Stromal cell of bone marrow (primary cell): Measurements from ENCODE around the gene ZSCAN10.
"Not testable (repeated sequence)": the region's sequence is repeated elsewhere in the genome, so short reads cannot be mapped to it uniquely, and the experiment has no call there.

Experiments
- DNase-seq: peaks from one replicate; pipeline ENCODE4 v3.0.0-alpha.2; 2012; ENCODE audit warnings: low read depth

Gene ZSCAN10

DNA sequence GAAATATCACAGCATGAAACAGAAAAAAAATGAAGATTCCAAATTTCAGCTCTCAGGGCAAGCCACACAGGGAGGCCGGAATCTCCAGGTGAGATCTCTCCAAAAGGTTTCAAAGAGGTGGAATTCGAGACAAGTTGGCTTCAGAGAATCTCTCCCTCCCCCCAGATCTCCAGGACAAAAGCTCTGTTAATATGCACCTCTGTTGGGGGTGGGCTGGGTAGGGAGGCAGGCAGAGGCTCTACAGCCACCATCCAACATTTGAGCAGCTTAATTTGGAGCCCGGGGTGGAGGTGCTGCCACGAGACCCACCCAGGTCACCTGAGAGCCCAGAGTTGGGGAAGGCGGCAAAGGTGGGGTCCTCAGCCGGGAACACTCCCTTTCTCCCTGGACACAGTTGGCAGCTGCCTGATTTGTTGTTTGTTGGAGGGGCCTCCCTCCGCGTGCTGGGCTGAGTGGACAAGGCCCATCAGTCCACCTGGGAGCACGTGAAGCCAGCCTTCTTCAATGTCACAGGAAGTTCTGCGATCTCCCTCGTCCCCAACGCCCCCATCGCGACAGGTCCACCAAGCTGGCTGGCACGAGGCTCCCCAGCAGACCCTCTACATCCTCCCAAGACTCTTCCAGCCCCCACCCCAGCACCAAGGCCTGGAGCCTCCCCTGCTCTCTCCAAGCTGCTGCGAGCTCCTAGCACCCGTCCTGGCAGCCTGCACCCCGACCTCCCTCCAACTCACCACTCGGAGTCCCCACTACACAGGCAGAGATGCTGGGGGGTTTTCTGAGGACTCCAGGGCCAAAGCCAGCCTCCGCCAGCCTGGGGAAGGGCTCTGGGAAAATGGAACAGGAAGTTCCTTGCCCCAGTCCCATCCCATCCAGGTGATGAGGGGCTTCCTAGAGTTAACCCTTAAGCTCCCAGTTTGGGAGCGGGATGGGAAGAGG is at the start of gene ZSCAN10:
ZSCAN10 (minus strand) TSS at position 836 of the 936 bp plus-strand sequence. CDS start 6,357 bp downstream, outside the sequence.
- no peak for DNase-seq

DNA sequence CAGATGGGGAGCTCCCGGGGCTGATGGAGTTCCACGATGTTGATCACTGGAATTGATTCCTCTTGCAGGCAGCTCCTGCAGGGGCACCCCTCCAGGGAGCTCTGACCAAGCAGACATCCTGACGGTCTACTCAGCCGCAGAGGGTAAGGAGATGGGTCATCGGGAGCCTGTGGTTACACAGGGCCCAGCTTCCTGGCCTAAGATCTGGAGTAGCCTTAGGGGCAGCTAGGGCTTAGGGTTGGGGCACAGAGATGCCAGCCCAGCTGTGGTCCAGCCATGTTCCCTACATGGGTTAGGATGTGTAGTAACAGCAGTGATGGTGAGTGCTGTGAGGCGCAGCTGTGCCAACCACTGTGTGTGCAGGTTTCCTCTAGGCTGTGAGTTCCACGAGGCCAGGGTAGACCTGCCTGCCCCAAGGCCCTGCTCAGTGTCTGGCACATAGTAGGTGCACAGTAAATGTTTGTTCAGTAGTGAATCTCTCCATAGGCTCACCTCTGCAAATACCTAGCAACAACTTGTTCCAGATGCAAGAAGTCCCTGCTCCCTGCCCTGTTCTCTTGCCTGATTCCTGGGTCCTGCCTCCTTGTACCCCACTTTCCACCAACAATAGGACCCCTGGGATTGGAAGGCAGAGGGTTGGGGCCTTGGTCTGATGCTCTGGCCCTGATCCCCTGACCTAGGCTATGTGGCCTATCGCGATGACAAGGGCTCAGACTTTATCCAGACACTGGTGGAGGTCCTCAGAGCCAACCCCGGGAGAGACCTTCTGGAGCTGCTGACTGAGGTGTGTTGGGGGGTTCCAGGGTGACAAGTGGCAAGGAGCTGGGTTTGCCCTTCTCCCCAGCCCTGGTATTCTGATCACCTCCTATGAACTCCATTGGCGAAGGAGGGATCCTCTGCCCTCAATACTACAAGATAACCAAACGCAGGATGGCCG is 49.4 kb upstream of the ZSCAN10 start:
- DNase-seq: no peak

GRCh38 chr16:3147757-3148104 is 48.6 kb upstream of the ZSCAN10 start:
- no peak for DNase-seq

GRCh38 chr16:3147046-3147756 is 48.1 kb upstream of the ZSCAN10 start:
- DNase-seq: no peak

DNA sequence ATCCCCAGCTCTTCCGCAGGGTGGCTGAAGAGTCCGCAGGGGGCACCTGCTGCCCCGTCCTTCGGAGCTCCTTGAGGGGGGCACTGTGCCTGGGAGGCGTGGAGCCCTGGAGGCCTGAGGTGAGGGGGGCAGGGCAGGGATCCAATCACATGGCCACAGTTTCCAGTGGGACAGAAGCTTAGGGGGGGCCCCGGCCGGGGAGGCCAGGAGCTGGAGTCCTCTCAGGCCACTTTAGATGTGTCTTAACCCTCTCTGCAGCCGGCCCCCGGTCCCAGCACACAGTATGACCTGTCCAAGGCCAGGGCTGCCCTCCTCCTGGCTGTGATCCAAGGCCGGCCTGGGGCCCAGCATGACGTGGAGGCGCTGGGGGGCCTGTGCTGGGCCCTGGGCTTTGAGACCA is 46.6 kb upstream of the ZSCAN10 start:
- no peak for DNase-seq

- no peak for DNase-seq
Measured at GRCh38 chr16:3145151-3145550, 46.1 kb upstream of the ZSCAN10 start.

GRCh38 chr16:3144321-3144983 is 45.4 kb upstream of the ZSCAN10 start:
- no peak for DNase-seq

- no peak for DNase-seq
Measured at GRCh38 chr16:3143598-3144320, 44.7 kb upstream of the ZSCAN10 start.

DNA sequence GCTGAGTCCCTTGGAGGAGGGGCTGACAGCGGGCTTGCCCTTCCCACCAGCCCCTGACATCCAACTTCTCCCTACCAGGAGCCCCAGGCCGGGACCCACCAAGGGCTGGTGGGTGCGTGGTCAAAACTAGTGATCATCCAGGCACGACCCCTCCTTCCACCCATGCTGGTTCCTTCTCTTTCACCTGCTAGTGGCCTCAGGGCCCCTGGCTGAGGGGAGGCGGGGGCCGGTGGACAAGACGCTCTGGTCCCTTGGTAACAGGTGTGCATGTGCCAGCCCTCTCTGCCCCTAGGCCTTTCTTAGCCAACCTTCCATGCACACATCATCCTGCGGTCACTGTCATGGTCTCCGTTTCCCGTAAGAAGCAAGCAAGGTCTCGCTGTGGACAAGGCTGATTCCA is 44.1 kb upstream of the ZSCAN10 start:
- DNase-seq: no peak

DNA sequence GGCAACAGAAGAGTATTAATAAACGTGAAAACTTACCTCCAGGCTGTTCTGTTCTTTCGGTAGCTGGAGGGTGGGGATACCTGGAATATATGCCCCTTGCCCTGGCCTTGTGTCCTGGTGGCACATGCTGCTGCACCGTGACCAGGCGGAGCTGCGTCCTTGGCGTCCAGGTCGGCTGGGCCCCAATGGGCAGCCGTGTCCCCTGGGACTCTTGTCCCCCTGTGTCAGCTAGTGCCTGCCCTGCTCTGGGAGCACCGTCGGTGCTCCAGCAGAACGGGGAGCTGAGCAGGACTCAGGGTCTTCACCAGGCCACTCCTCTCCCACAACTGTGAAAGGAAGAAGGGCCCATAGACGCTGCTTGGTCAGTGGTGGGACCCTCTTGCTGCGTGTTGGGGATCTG is 43.7 kb upstream of the ZSCAN10 start:
- no peak for DNase-seq

DNA sequence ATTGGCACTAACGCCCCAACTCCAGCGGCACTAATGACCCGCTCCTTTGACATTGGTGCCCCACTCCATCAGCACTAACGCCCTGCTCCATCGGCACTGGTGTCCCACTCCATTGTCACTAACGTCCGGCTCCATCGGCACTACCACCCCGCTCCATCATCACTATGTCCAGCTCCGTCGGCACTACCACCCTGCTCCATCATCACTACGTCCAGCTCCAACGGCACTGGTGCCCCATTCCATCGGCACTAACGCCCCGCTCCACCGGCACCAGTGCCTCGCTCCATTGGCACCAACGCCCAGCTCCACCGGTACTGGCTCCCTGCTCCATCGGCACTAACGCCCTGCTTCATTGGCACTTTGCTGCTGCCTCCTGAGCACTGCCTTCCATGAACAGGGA is 43.2 kb upstream of the ZSCAN10 start:
- DNase-seq: no peak

DNA sequence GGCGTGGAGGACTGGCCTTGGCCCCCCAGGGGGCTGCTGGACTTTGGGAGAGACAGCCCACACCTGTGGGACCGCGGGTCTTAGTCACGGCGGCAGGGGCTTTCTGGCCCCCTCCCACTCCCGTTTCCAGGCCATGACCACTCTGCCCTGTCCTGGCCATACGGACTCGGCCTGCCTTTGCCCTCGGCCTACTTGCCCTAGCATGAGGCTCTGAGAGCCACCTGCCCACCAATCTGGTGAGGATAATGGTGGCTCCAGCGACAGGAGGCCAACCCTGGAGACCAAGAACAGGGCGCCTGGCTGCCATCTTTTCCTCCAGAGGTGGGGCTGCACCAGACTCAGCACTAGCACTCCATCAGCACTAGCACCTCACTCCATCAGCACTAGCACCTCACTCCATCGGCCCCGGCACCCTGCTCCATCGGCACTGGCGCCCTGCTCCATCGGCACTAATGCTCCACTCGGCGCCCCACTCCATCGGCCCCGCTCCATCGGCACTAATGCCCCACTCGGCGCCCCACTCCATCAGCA is 42.8 kb upstream of the ZSCAN10 start:
- DNase-seq: no peak

DNA sequence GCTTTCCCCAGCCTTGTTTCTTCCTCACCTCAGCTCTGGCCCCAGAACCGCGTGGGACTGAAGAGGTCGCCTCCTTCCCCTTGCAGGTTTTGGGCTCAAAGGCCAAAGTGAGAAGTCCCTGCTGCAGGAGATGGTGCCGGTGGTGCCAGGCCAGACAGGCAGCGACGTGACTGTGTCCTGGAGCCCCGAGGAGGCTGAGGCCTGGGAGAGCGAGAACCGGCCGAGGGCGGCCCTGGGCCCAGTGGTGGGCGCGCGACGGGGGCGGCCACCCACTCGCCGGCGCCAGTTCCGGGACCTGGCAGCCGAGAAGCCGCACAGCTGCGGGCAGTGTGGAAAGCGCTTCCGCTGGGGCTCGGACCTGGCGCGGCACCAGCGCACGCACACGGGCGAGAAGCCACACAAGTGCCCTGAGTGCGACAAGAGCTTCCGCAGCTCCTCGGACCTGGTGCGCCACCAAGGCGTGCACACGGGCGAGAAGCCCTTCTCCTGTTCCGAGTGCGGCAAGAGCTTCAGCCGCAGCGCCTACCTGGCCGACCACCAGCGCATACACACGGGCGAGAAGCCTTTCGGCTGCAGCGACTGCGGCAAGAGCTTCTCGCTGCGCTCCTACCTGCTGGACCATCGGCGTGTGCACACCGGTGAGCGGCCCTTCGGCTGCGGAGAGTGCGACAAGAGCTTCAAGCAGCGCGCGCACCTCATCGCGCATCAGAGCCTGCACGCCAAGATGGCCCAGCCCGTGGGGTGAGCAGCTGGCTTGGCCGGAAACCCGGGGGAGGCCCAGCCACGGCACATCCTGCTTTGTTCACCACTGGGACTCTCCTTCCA is 41.7 kb upstream of the ZSCAN10 start:
- DNase-seq: no peak

DNA sequence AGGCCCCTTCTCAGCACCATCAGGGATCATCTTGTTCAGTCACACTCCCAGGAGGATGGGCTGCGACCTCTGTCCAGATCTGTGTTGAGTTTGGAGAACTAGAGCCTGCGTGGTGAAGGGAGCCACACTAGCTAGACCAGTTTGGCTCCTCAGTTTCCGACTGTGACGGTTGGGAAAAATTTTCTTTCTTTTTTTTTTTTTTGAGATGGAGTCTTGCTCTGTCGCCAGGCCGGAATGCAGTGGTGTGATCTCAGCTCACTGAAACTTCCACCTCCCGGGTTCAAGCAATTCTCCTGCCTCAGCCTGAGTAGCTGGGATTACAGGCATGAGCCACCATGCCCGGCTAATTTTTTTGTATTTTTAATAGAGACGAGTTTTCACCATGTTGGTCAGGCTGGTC is 40.5 kb upstream of the ZSCAN10 start:
- DNase-seq: not testable (repeated sequence)

DNA sequence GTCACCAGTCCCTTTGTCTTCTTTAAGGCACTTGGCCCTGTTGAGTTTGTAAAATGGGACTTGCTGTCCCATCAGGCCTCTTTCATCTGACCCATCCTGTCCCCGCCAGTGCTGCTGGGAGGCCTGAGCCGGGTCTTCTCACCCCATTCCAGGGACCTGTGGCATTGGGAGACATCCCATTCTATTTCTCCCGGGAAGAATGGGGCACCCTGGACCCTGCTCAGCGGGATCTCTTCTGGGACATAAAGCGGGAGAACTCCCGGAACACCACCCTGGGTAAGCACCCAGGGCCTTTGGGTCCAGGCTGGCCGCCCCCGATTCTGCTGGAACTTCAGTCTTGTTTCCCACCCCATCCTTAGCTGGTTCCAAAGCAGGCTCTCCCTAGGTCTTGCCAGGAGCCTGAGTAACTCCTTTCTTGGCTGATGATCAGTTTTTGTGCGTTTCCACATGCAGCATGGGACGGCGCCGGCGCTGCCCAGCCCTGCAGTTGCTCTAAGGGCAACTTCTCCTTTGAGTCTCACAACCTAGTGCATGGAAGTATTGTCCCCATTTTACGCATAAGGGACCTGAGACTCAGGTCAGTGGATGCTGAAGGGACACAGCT is 39.8 kb upstream of the ZSCAN10 start:
- no peak for DNase-seq

GRCh38 chr16:3138342-3138741 is 39.2 kb upstream of the ZSCAN10 start:
- no peak for DNase-seq

GRCh38 chr16:3137267-3137666 is 38.2 kb upstream of the ZSCAN10 start:
- no peak for DNase-seq

DNA sequence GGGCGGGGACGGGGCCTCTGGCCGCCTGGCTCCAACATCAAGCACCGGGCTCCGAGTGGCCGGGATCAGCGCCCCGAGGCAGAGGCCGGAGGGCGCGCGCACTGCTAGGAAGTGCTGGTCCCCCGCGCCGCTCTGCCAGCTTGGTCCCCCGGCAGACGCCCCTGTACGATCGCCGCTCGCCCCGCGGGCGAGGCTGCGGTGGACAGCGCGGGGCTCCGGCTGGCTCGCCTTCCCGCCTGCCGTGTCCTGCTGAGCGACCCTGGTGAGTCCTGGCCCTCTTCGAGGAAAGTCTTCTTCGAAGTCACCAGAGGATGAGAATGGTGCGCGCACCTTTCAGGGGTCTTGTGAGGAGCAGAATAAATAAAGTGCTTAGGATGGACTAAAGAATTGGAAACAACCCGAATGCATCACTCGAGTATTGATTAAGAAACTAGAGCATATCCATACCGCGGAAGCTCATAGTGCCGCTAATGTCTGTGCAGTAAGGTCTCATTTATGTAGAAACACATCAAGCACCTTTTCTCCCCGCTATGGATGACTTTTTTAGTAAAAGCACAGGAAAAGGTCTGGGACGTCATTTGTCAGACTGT is 36.1 kb upstream of the ZSCAN10 start:
- DNase-seq: no peak
